ENCODE measurements around the gene LRRC23. TPM values are rescaled to one million over a fixed set of nuclear protein-coding genes. Genes with fewer than 3 reads are reported as not detected.

The LRRC23 gene
- total RNA-seq, 4 donors from 2014 or later = 1.7 to 35.5 (median 3.0) TPM; not detected in 1

GRCh38 chr12:6912164-6912935 lies 7.7 kb downstream of the LRRC23 start:
- TF ChIP-seq POLR2A (IDR thresholded peaks at IDR 0.05) = no peak
- TF ChIP-seq, protein P1, sequence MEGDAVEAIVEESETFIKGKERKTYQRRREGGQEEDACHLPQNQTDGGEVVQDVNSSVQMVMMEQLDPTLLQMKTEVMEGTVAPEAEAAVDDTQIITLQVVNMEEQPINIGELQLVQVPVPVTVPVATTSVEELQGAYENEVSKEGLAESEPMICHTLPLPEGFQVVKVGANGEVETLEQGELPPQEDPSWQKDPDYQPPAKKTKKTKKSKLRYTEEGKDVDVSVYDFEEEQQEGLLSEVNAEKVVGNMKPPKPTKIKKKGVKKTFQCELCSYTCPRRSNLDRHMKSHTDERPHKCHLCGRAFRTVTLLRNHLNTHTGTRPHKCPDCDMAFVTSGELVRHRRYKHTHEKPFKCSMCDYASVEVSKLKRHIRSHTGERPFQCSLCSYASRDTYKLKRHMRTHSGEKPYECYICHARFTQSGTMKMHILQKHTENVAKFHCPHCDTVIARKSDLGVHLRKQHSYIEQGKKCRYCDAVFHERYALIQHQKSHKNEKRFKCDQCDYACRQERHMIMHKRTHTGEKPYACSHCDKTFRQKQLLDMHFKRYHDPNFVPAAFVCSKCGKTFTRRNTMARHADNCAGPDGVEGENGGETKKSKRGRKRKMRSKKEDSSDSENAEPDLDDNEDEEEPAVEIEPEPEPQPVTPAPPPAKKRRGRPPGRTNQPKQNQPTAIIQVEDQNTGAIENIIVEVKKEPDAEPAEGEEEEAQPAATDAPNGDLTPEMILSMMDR (IDR thresholded peaks at IDR 0.05) = no peak
- Histone ChIP-seq H3K4me3 (no peak overlapping the region), H3K27me3 (no peaks in the 10 kb centered on the region), H3K4me1 (peaks cover 0 to 18% (median 8%) of the 10 kb centered on the region in 4 donors), H3K27ac (no peak overlapping the region), H3K36me3 (no peaks in the 10 kb centered on the region), H3K9me3 (no peaks in the 10 kb centered on the region)
- DNase-seq = no peak

GRCh38 chr12:6914246-6914946 lies 9.8 kb downstream of the LRRC23 start, which contains the start of gene ENO2:
ENO2 (plus strand) TSS chr12:6914580; CDS start chr12:6915833, 1,253 bp downstream.
- DNase-seq = peak; percentile 76 to 91 (median 82)
- no peaks in the 10 kb centered on the region for H3K9me3 ChIP-seq
- H3K36me3 ChIP-seq = no peaks in the 10 kb centered on the region
- TF ChIP-seq POLR2A (IDR thresholded peaks at IDR 0.05) = no peak
- TF ChIP-seq, protein P1 (IDR thresholded peaks at IDR 0.05) = no peak
- no peaks in the 10 kb centered on the region for H3K27me3 ChIP-seq
- peak within 1 kb of the TSS; percentile 63 to 82 (median 70) for H3K4me3 ChIP-seq
- H3K27ac ChIP-seq = peak within 1 kb of the TSS; percentile 76 to 82 (median 78)
- H3K4me1 ChIP-seq = peaks cover 0 to 18% (median 8%) of the 10 kb centered on the region in 4 donors

GRCh38 chr12:6914947-6915788 lies 10.5 kb downstream of the LRRC23 start:
- TF ChIP-seq, protein P1 (IDR thresholded peaks at IDR 0.05) = no peak
- no peak for TF ChIP-seq POLR2A (IDR thresholded peaks at IDR 0.05)
- Histone ChIP-seq H3K4me1 (peaks cover 0 to 18% (median 8%) of the 10 kb centered on the region in 4 donors), H3K27ac (peak overlapping the region; percentile 76 to 82 (median 78)), H3K27me3 (no peaks in the 10 kb centered on the region), H3K9me3 (no peaks in the 10 kb centered on the region), H3K36me3 (no peaks in the 10 kb centered on the region), H3K4me3 (peak overlapping the region; percentile 63 to 82 (median 70))
- DNase-seq = no peak

- Histone ChIP-seq H3K36me3 (no peaks in the 10 kb centered on the region), H3K27me3 (no peaks in the 10 kb centered on the region), H3K4me3 (no peak overlapping the region), H3K27ac (peak overlapping the region in 2 of 4 donors; percentile 12 to 77), H3K9me3 (no peaks in the 10 kb centered on the region), H3K4me1 (peaks cover 0 to 18% (median 8%) of the 10 kb centered on the region in 4 donors)
- TF ChIP-seq POLR2A (IDR thresholded peaks at IDR 0.05) = no peak
- TF ChIP-seq, protein P1 (IDR thresholded peaks at IDR 0.05) = no peak
- no peak for DNase-seq
These were observed 11.2 kb downstream of the LRRC23 start for GRCh38 chr12:6915789-6916285.

Data from Peyer's patch (tissue), 4 donors.